Peyer's patch (tissue), 4 donors: Measurements from ENCODE around the gene PRTG.

Source experiments
- CTCF ChIP-seq, 6 experiments: fragments of 450-650 bp in 4 of 6; fragments of 200-600 bp in 2 of 6; sonication (generic) in 1 of 6; IDR thresholded peaks; one replicate each; pipeline ENCODE4 v1.5.1; 2017 to 2019; ENCODE audit warnings: antibody characterized with exemption in 6 of 6, mild to moderate bottlenecking in 3 of 6, moderate library complexity in 1 of 6
- POLR2A ChIP-seq, 2 donors: fragments of 450-650 bp; IDR thresholded peaks; one replicate each; pipeline ENCODE4 v1.5.1; 2017; ENCODE audit warnings: antibody characterized with exemption in 2 of 2, mild to moderate bottlenecking in 2 of 2, moderate library complexity in 2 of 2

DNA sequence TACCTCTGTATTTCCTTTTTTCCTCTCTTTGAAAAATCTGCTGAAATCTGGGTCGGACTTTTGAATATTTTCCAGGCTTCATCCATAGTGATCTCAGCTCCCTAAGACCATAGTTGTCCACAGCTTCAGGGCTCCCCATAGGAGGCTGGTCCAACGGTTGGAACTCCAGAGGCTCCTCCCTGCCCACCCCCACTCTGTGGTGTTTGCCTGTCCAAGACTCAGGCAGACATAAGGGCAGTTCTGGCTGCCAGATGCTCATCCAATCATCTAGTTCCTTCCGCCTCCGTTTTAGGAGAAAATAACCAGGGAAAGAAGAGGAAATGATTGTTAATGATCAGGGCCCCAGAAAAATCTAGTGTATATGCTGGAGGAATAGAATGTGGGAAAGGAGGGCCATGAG, 27.9 kb upstream of the PRTG start:
- TF ChIP-seq CTCF (IDR thresholded peaks at IDR 0.05) (no peak), POLR2A (IDR thresholded peaks at IDR 0.05) (no peak)
